ENCODE measurements around the gene MSI2. TPM values are rescaled to one million over a fixed set of nuclear protein-coding genes. Genes with fewer than 3 reads are reported as not detected.

MSI2 gene
- total RNA-seq, 1 donor from 2014 or later = 16.8 TPM

GRCh38 chr17:57444682-57445450 lies 188.5 kb downstream of the MSI2 start:
- no peak for DNase-seq

GRCh38 chr17:57445772-57446472 lies 189.6 kb downstream of the MSI2 start:
- DNase-seq = no peak

- DNase-seq = no peak
Measured at GRCh38 chr17:57447357-57447989, 191.2 kb downstream of the MSI2 start.

- no peak for DNase-seq
Measured at GRCh38 chr17:57447990-57448758, 191.9 kb downstream of the MSI2 start.

- no peak for DNase-seq
Measured at GRCh38 chr17:57448759-57449283, 192.5 kb downstream of the MSI2 start.

- no peak for DNase-seq
Measured at GRCh38 chr17:57451191-57451590, 194.9 kb downstream of the MSI2 start.

- DNase-seq = no peak
Measured at GRCh38 chr17:57451643-57452042, 195.3 kb downstream of the MSI2 start.

- no peak for DNase-seq
Measured at GRCh38 chr17:57453841-57454425, 197.6 kb downstream of the MSI2 start.

- no peak for DNase-seq
Measured at GRCh38 chr17:57454729-57455062, 198.4 kb downstream of the MSI2 start.

- no peak for DNase-seq
Measured at GRCh38 chr17:57455063-57455914, 199.0 kb downstream of the MSI2 start.

GRCh38 chr17:57456622-57457021 lies 200.3 kb downstream of the MSI2 start:
- no peak for DNase-seq

- DNase-seq = no peak
Measured at GRCh38 chr17:57457188-57457587, 200.9 kb downstream of the MSI2 start.

GRCh38 chr17:57458718-57459285 lies 202.5 kb downstream of the MSI2 start:
- no peak for DNase-seq

- DNase-seq = peak; percentile 27
Measured at GRCh38 chr17:57459286-57459915, 203.1 kb downstream of the MSI2 start.

- no peak for DNase-seq
Measured at GRCh38 chr17:57461082-57461481, 204.8 kb downstream of the MSI2 start.

- DNase-seq = no peak
Measured at GRCh38 chr17:57462007-57462579, 205.8 kb downstream of the MSI2 start.

GRCh38 chr17:57463103-57463885 lies 207.0 kb downstream of the MSI2 start:
- DNase-seq = peak; percentile 24

- no peak for DNase-seq
Measured at GRCh38 chr17:57464191-57464864, 208.0 kb downstream of the MSI2 start.

- DNase-seq = no peak
Measured at GRCh38 chr17:57465610-57466009, 209.3 kb downstream of the MSI2 start.

All from dermis blood vessel endothelial cell (primary cell).